K562 (cell line): ENCODE data around the gene KIFC3. TPM values are rescaled to one million over a fixed set of nuclear protein-coding genes. Genes with fewer than 3 reads are reported as not detected.

Experiments used
- ATAC-seq: fragments of 200-7000 bp; cut with Tn5 transposase; 3 replicates; pipeline ENCODE4 v1.9.1; 2020; ENCODE audit warnings: moderate library complexity
- BruUV-seq: library from RNA; stranded (reverse); fragments of 400-500 nt; replicated peaks from 2 replicates; lab custom pipeline; 2021; lab: Mats Ljungman, UMichigan
- CTCF ChIA-PET: fragments of 300-600 bp; formaldehyde crosslinking; extraction: SDS; loops from one replicate; lab custom pipeline; 2021; ENCODE audit warnings: low intra/inter-chr PET ratio; lab: Yijun Ruan, JAX
- POLR2A ChIA-PET: fragments of 300-600, 350-650 bp; sonication (Branson Sonifier 250); formaldehyde crosslinking; extraction: SDS; loops from one replicate; lab custom pipeline; 2021; ENCODE audit warnings: antibody characterized with exemption, inconsistent platforms; lab: Yijun Ruan, JAX
- DNase-seq, 4 experiments: peaks; one replicate each; pipeline versions ENCODE4 v3.0.0 to v3.0.0-alpha.2; 2011 to 2018; ENCODE audit warnings: low spot score in 3 of 4, mixed read lengths in 3 of 4; ENCODE audit errors: extremely low read depth in 1 of 4
- FAIRE-seq: peaks from 2 replicates; lab custom pipeline; 2011; peaks lifted over from hg19 to GRCh38; lab: Jason Lieb, UNC
- H2AFZ ChIP-seq: 2 replicates; pipeline ENCODE4 v1.6.0; 2011; ENCODE audit warnings: low read depth, low read length, control low read depth, inconsistent platforms
- H3K27ac ChIP-seq: fragments of 200-600 bp; 3 replicates; pipeline ENCODE4 v1.8.0; 2011; ENCODE audit warnings: low read depth, mild to moderate bottlenecking, control low read depth, inconsistent platforms, low read length, moderate library complexity, mixed read lengths; ENCODE audit errors: extremely low read depth
- H3K27me3 ChIP-seq, 2 experiments: fragments of 300-600 bp in 1 of 2; 2 replicates in 1 of 2; 3 replicates in 1 of 2; pipeline versions ENCODE4 v1.6.0 to v1.8.0; 2011; ENCODE audit warnings: inconsistent platforms in 2 of 2, low read length in 2 of 2, mild to moderate bottlenecking in 1 of 2, mixed read lengths in 1 of 2, moderate library complexity in 1 of 2; ENCODE audit not compliant: control insufficient read depth in 2 of 2, insufficient read depth in 2 of 2
- H3K36me3 ChIP-seq: fragments of 300-600 bp; 3 replicates; pipeline ENCODE4 v1.8.0; 2011; ENCODE audit warnings: mild to moderate bottlenecking, low read length, inconsistent platforms; ENCODE audit not compliant: control insufficient read depth, insufficient read depth
- H3K4me1 ChIP-seq, 2 experiments: fragments of 200-600 bp in 1 of 2; replicated peaks in 1 of 2; 2 replicates in 1 of 2; 3 replicates in 1 of 2; pipeline versions ENCODE4 v1.5.1 to v1.8.0; 2011; ENCODE audit warnings: inconsistent platforms in 2 of 2, low read length in 2 of 2, mild to moderate bottlenecking in 1 of 2, mixed read lengths in 1 of 2, moderate library complexity in 1 of 2; ENCODE audit not compliant: control insufficient read depth in 2 of 2, insufficient read depth in 2 of 2
- H3K4me2 ChIP-seq: 2 replicates; pipeline ENCODE4 v1.6.1; 2011; ENCODE audit warnings: low read length, control low read depth, inconsistent platforms, mixed read lengths; ENCODE audit not compliant: insufficient read depth
- H3K4me3 ChIP-seq: fragments of 200-600 bp; sonication (generic), shearing (Covaris generic); 2 replicates; pipeline ENCODE4 v1.5.1; 2016; ENCODE audit warnings: control low read depth, inconsistent platforms
- H3K79me2 ChIP-seq: fragments of 200-600 bp; 3 replicates; pipeline ENCODE4 v1.8.0; 2011; ENCODE audit warnings: low read length, inconsistent platforms; ENCODE audit not compliant: control insufficient read depth, insufficient read depth
- H3K9ac ChIP-seq, 2 experiments: 2 replicates each; pipeline versions ENCODE4 v1.6.0 to v1.6.1; 2011; ENCODE audit warnings: low read depth in 2 of 2, low read length in 2 of 2, control low read depth in 1 of 2, inconsistent platforms in 1 of 2, mild to moderate bottlenecking in 1 of 2, mixed read lengths in 1 of 2; ENCODE audit not compliant: insufficient read depth in 1 of 2
- H3K9me1 ChIP-seq: one replicate; pipeline ENCODE4 v1.6.0; 2011; ENCODE audit warnings: inconsistent platforms, mild to moderate bottlenecking, low read length, moderate library complexity; ENCODE audit not compliant: control insufficient read depth, insufficient read depth
- H3K9me3 ChIP-seq: replicated peaks from 2 replicates; pipeline ENCODE4 v1.5.1; 2011; ENCODE audit warnings: low read depth, low read length, inconsistent platforms; ENCODE audit not compliant: control insufficient read depth, insufficient read depth
- H4K20me1 ChIP-seq: replicated peaks from 2 replicates; pipeline ENCODE4 v1.6.1; 2011; ENCODE audit warnings: low read length, inconsistent platforms, mixed read lengths; ENCODE audit not compliant: control insufficient read depth, insufficient read depth
- HNRNPH1 ChIP-seq: fragments of 200-400 bp; formaldehyde crosslinking; optimal IDR thresholded peaks from 2 replicates; pipeline ENCODE3; 2017; ENCODE audit warnings: low read depth, mild to moderate bottlenecking, low read length, moderate library complexity
- LARP7 ChIP-seq: fragments of 450-650 bp; IDR thresholded peaks from 2 replicates; pipeline ENCODE4 v1.6.1; 2016
- POLR3A ChIP-seq: IDR thresholded peaks from 2 replicates; pipeline ENCODE4 v1.6.1; 2011; ENCODE audit warnings: borderline replicate concordance, mild to moderate bottlenecking, moderate library complexity; ENCODE audit not compliant: insufficient read length, insufficient read depth; ENCODE audit errors: extremely low read depth
- RUNX1 ChIP-seq: sonication (generic); IDR thresholded peaks from 2 replicates; pipeline ENCODE4 v1.6.1; 2016; ENCODE audit warnings: antibody characterized with exemption, low read depth
- ZNF174 ChIP-seq: fragments of 250-450 bp; sonication (Bioruptor Pico); IDR thresholded peaks from 2 replicates; pipeline ENCODE4 v1.4.0; 2020; ENCODE audit warnings: mild to moderate bottlenecking
- ZNF232 ChIP-seq: sonication (generic); formaldehyde crosslinking; IDR thresholded peaks from 2 replicates; pipeline ENCODE4 v1.8.0; 2022; ENCODE audit warnings: mild to moderate bottlenecking, missing genetic modification reagents
- WGBS: fragments of 100-300 bp; shearing (Covaris generic); methylation state at CpG from one replicate; pipeline ENCODE4 v1.1.6; 2016; ENCODE audit warnings: low coverage, mixed read lengths; ENCODE audit not compliant: insufficient coverage; ENCODE audit errors: missing lambda C conversion rate; 5-methylcytosine and 5-hydroxymethylcytosine counted together
- in situ Hi-C: fragments of 300-500 bp; cut with MboI; formaldehyde crosslinking; loops from 4 replicates; pipeline ENCODE4 v1.15.0; 2018; ENCODE audit warnings: inconsistent platforms, mixed read lengths
- intact Hi-C: fragments of 100-400 bp; cut with micrococcal nuclease; formaldehyde crosslinking; loops from 2 replicates; pipeline ENCODE4 v1.14.2; 2022
- polyA plus RNA-seq, 8 experiments: library from polyadenylated mRNA; depleted of rRNA in 4 of 8; stranded (reverse) in 5 of 8; unstranded in 3 of 8; fragments of >200 nt; fragmentation: Nextera tagmentation in 2 of 8; fragmentation: Illumina TruSeq in 1 of 8; extraction: Ambion mirVana in 2 of 8; extraction: Trizol in 1 of 8; gene quantifications; 2 replicates each; pipeline versions ENCODE4 v1.2.1 to v1.2.3, GENCODE V29; 2011 to 2014; ENCODE audit warnings: inconsistent platforms in 1 of 8, missing spikeins in 1 of 8
- total RNA-seq, 7 experiments: library from RNA; depleted of rRNA in 6 of 7; stranded (reverse); fragments of >200 nt in 6 of 7; fragmentation: Illumina TruSeq in 2 of 7; extraction: Trizol in 2 of 7; gene quantifications; 2 replicates each; pipeline versions ENCODE4 v1.2.1 to v1.2.3, GENCODE V29; 2011 to 2021; ENCODE audit warnings: low replicate concordance in 1 of 7

The KIFC3 gene
- total and polyA plus RNA-seq, 9 of the 15 experiments (the other 6 are each of a cell fraction or from before 2014, with no cell fraction given), result 0.23 to 105 (median 26.2) TPM

- no peak overlapping the region for H2AFZ ChIP-seq
- ATAC-seq, result no peak
- H3K79me2 ChIP-seq, result no peaks in the 10 kb centered on the region
- TF ChIP-seq RUNX1 (no peak), LARP7 (no peak), ZNF232 (CRISPR knock-in tag) (no peak), HNRNPH1 (no peak), ZNF174 (CRISPR knock-in tag) (no peak), POLR3A (no peak)
- no peak overlapping the region for H3K4me2 ChIP-seq
- DNase-seq, result no peak
- no peaks in the 10 kb centered on the region for H3K9me1 ChIP-seq
- no TSS peak for BruUV-seq
- intact Hi-C loops, result no loop called here
- H3K9ac ChIP-seq, result no peak overlapping the region
- CTCF ChIA-PET, result no interaction called here
- no peak overlapping the region for H3K27ac ChIP-seq
- H3K27me3 ChIP-seq, result peaks cover 27 to 58% of the 10 kb centered on the region in 2 experiments; a peak in 3 of 5 replicates
- no peaks in the 10 kb centered on the region; the same call in 1 of the 2 replicates for H3K9me3 ChIP-seq
- 8% methylated on average over 13 of the region's 13 CpGs for WGBS
- no peaks in the 10 kb centered on the region for H3K4me1 ChIP-seq
- no peak for FAIRE-seq
- H3K36me3 ChIP-seq, result no peaks in the 10 kb centered on the region
- no peaks in the 10 kb centered on the region for H4K20me1 ChIP-seq
- in situ Hi-C loops, result no loop called here
- POLR2A ChIA-PET, result interaction anchor here (0.6 to 2.3 kb wide), 8 partner anchors 9 to 858 kb away, joined by 3 to 6 read pairs (median 3); no protein-coding TSS in a partner anchor
- H3K4me3 ChIP-seq, result no peak overlapping the region
Measured at GRCh38 chr16:57838161-57838560, 35.9 kb upstream of the KIFC3 start.
